Activated CD4-positive, alpha-beta memory T cell treated with anti-CD3 and anti-CD28 coated beads for 36 hours (primary cell): ENCODE data around the gene PAIP1. TPM values are rescaled to one million over a fixed set of nuclear protein-coding genes. Genes with fewer than 3 reads are reported as not detected.
A peak's percentile ranks its signal among the peaks of the same experiment; 100 is the strongest.
"Not testable (repeated sequence)": the region's sequence is repeated elsewhere in the genome, so short reads cannot be mapped to it uniquely, and the experiment has no call there.

Experiments used
- CTCF ChIA-PET: fragments of 350-600 bp; sonication (Branson Sonifier 250); formaldehyde crosslinking; loops from one replicate; lab custom pipeline; 2021; ENCODE audit warnings: antibody characterized with exemption, inconsistent platforms; lab: Charles Lee
- POLR2A ChIA-PET: fragments of 350-600 bp; sonication (Branson Sonifier 250); formaldehyde crosslinking; loops from one replicate; lab custom pipeline; 2021; ENCODE audit warnings: antibody characterized with exemption; lab: Charles Lee
- DNase-seq: peaks from one replicate; pipeline ENCODE4 v3.0.0-alpha.2; 2020
- H3K27ac Mint-ChIP-seq: one replicate; pipeline ENCODE4 v1.8.0; 2021; ENCODE audit warnings: mixed read lengths
- H3K27me3 Mint-ChIP-seq: one replicate; pipeline ENCODE4 v1.8.0; 2021; ENCODE audit warnings: mixed read lengths
- H3K36me3 Mint-ChIP-seq: one replicate; pipeline ENCODE4 v1.8.0; 2021; ENCODE audit warnings: mixed read lengths
- H3K4me1 Mint-ChIP-seq: one replicate; pipeline ENCODE4 v1.8.0; 2021; ENCODE audit warnings: low read depth, mixed read lengths
- H3K4me3 Mint-ChIP-seq: one replicate; pipeline ENCODE4 v1.8.0; 2021; ENCODE audit warnings: mild to moderate bottlenecking, mixed read lengths
- H3K9me3 Mint-ChIP-seq: one replicate; pipeline ENCODE4 v1.8.0; 2021; ENCODE audit warnings: mixed read lengths
- intact Hi-C: fragments of 100-400 bp; cut with micrococcal nuclease; formaldehyde crosslinking; loops from one replicate; pipeline ENCODE4 v1.15.1; 2023
- total RNA-seq, 2 experiments: library from RNA; stranded (reverse); gene quantifications; one replicate each; pipeline ENCODE4 v1.2.3, GENCODE V29; 2021

Gene PAIP1, protein sequence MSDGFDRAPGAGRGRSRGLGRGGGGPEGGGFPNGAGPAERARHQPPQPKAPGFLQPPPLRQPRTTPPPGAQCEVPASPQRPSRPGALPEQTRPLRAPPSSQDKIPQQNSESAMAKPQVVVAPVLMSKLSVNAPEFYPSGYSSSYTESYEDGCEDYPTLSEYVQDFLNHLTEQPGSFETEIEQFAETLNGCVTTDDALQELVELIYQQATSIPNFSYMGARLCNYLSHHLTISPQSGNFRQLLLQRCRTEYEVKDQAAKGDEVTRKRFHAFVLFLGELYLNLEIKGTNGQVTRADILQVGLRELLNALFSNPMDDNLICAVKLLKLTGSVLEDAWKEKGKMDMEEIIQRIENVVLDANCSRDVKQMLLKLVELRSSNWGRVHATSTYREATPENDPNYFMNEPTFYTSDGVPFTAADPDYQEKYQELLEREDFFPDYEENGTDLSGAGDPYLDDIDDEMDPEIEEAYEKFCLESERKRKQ
- total RNA-seq: 10 to 100 TPM; 49.2 to 50.5 TPM

DNA sequence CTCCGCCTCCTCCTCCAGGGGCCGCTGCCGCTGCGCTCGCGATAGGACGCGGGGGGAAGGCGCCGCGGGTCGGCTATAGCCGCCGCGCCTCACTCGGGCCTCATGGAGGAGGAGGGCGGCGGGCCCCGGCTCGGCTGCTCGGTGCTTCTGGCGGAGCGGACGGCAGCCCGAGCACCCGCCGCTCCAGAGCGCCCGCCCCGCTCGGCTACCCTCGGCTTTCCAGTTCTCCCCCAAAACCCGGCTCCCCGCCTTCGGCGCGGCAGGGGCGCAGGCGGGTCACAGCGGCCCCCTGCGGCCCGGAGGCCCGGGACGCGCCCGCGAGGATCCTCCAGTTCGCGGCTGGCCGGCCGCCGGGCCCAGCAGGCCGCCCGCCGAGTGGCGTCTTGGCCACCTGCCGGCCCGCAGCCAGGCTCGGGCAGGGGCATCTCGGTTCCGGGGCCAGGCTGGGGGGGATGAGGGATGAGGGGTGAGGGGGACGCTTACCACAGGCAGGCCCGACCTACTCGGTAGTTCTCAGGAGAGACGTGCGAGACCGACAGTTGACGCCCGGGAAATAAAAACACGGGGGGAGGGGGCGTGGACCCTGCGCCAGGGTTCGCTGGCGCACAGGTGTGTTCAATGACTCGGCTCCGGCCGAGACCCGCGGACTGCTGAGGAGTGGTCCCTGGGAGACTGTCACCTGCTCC is at the start of gene PAIP1:
TSS of gene PAIP1 (minus strand) at position 221 of the 686 bp plus-strand sequence. CDS start 231 bp downstream, outside the sequence.
- Mint-ChIP-seq H3K9me3 (no peaks in the 10 kb centered on the region), H3K4me3 (peak within 1 kb of the TSS; percentile 90), H3K36me3 (peaks cover 7% of the 10 kb centered on the region), H3K4me1 (peaks cover 15% of the 10 kb centered on the region), H3K27ac (peak within 1 kb of the TSS; percentile 91), H3K27me3 (no peaks in the 10 kb centered on the region)
- intact Hi-C loops: loop anchor here (1.0 to 5.0 kb wide), 10 partner anchors 24 to 1250 kb away; partner anchors contain the start of genes C5orf34, MRPS30, NNT and ZNF131
- POLR2A ChIA-PET: interaction anchor here (1.0 to 2.3 kb wide), 4 partner anchors 45 to 73 kb away, joined by 3 to 19 read pairs (median 6); partner anchors contain the start of genes NNT and TMEM267
- DNase-seq: peak; percentile 89
- CTCF ChIA-PET: interaction anchor here (0.9 to 1.0 kb wide), 2 partner anchors 43 to 46 kb away, joined by 4 to 8 read pairs; partner anchors contain the start of gene NNT

DNA sequence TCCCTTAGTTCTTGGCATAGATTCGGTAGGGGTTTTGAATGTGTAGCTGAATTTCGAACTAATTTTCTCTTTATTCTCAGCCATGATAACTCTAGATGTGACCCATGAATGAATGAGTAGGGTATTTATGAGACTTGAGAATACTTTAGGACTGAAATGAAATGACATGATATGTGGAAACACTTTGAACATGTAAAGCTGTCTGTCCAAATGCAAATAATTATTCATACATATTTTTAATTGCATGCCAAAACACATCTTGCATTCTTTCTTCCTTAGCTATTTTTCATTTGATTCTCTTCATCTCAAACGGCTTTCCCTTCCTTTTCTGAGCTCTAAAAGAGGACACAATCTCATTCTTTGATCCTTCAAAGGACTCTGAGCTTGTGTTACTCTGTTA is 49.5 kb upstream of the PAIP1 start:
- Mint-ChIP-seq H3K27me3 (no peaks in the 10 kb centered on the region), H3K36me3 (peaks cover 34% of the 10 kb centered on the region), H3K27ac (no peak overlapping the region), H3K9me3 (no peaks in the 10 kb centered on the region), H3K4me1 (peaks cover 35% of the 10 kb centered on the region), H3K4me3 (no peak overlapping the region)
- ChIA-PET CTCF (interaction anchor here (1.3 kb wide), 1 partner anchor 25 kb away, joined by 6 read pairs; no protein-coding TSS in a partner anchor), POLR2A (no interaction called here)
- intact Hi-C loops: loop anchor here (10.0 kb wide), 1 partner anchor 212 kb away; no protein-coding TSS in a partner anchor
- DNase-seq: no peak

DNA sequence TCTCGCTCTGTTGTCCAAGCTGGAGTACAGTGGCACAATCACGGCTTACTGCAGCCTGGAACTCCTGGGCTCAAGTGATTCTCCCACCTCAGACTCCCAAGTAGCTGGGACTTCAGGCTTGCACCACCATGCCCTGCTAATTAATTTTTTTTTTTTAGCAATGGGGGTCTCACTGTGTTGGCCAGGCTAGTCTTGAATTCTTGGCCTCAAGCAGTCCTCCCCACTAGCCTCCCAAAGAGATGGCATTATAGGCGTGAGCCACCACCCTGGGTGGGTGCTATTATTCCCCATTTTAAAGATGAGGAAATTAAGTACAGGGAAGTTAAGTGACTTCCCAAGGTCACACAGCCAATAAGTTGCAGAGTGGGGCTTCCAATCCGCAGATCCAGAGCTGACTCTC is 47.8 kb upstream of the PAIP1 start:
- Mint-ChIP-seq H3K27ac (no peak overlapping the region), H3K36me3 (peaks cover 26% of the 10 kb centered on the region), H3K27me3 (no peaks in the 10 kb centered on the region), H3K4me3 (peak overlapping the region; percentile 97), H3K4me1 (peaks cover 36% of the 10 kb centered on the region), H3K9me3 (no peaks in the 10 kb centered on the region)
- no peak for DNase-seq
- POLR2A ChIA-PET: interaction anchor here (0.6 kb wide), 1 partner anchor 49 kb away, joined by 3 read pairs; no protein-coding TSS in a partner anchor
- CTCF ChIA-PET: interaction anchor here (1.0 kb wide), 1 partner anchor 26 kb away, joined by 3 read pairs; no protein-coding TSS in a partner anchor
- intact Hi-C loops: loop anchor here (1.0 to 10.0 kb wide), 6 partner anchors 120 to 1204 kb away; partner anchors contain the start of genes MRPS30 and ZNF131

DNA sequence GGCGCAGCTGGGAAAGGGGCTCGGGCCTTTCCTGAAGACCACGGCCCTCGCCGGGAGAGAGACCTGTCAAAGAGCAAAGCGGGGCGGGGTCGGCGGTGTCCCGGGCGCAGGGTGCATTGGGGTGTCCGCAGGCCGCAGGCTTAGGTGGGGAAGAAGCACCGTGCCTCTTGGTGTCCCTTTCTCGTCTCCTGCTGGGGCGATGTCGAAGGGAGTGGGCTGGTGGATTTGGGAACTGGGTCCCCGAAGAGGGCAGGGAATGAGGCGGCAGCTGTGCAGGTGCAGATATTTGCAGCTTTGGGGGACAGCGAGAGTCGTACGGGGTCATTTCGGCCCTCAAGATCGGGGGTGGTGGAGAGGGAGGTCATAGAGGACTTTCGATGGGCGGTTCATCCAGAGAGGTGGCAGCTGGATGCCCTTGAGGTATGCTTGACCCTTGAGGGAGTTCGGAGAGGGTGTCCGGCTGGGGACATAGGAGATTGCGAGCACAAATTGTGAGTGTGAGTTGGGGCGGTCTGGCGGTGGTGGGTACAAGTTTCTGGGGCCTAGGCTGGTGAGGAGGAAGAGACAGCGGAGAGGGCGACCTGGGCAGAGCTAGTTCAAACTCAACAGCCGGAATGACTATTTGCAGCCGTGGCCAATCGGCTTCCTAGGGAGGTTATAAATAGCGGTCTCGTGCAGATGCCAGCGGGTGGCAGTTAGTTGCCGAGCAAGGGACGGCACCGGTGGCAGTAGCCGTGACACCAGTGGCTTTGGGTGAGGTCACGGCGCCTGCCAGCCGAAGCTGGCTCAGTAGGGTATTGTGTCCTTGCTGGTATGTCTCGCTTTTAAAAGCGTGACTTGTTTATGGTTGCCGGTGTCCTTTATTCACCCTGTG is 46.7 kb upstream of the PAIP1 start:
- intact Hi-C loops: loop anchor here (1.0 to 10.0 kb wide), 8 partner anchors 47 to 1205 kb away; partner anchors contain the start of genes C5orf34, MRPS30 and ZNF131
- DNase-seq: peak; percentile 91
- H3K4me1 Mint-ChIP-seq: peaks cover 35% of the 10 kb centered on the region
- H3K9me3 Mint-ChIP-seq: no peaks in the 10 kb centered on the region
- ChIA-PET POLR2A (interaction anchor here (0.7 to 2.6 kb wide), 12 partner anchors 13 to 586 kb away, joined by 3 to 33 read pairs (median 4); partner anchors contain the start of genes C5orf34, HMGCS1, TMEM267 and ZNF131), CTCF (interaction anchor here (0.7 to 2.4 kb wide), 10 partner anchors 12 to 609 kb away, joined by 3 to 16 read pairs (median 5); partner anchors contain the start of gene TMEM267)
- H3K4me3 Mint-ChIP-seq: peak overlapping the region; percentile 97
- no peaks in the 10 kb centered on the region for H3K27me3 Mint-ChIP-seq
- H3K36me3 Mint-ChIP-seq: peaks cover 22% of the 10 kb centered on the region
- H3K27ac Mint-ChIP-seq: peak overlapping the region; percentile 93

DNA sequence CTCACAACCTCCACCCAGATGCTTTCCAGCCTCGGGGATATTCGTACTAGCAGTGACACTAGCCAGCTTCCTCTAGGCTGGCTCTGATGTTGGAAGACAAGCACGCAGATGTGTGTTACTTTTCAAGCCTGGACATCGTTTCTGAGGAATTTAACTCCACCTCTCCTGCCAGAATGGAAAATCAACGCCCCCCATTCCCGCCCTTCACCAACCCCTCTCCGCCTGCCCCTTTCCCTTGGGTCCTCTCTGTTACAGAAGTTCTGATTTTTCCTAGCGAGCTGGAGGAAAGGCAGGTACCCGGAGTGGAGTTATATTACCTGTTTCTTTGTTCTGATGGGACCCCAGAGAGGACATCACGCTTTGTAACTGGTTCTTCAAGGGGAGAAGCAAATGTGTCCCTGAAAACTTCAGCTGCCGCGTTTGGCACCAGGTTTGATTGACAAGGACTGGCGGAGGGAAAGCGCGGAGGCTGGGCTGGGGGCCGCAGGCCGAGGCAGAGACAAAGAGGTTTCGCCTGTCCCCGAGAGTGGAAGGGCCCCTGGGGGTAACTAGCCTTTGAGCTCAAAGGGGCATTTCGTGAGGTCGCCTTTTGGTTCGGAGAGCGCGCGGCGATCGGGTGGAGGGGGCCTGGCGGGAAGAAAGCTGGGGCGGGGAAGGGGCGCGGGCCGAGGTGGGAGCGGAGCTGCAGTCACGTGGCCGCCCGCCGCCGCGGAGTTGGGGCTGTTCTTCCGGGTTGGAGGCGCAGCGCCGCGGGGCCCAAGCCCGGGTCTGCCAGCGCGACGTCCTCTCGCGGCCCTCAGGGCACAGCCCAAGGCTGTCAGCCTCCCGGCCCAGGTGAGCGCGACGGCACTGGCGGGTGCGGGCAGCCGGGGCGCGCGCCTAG is 45.8 kb upstream of the PAIP1 start, which contains the start of gene NNT:
TSS of gene NNT (plus strand) at position 720 of the 883 bp plus-strand sequence. CDS start 6,016 bp downstream, outside the sequence.
- Mint-ChIP-seq H3K4me1 (peaks cover 35% of the 10 kb centered on the region), H3K9me3 (no peaks in the 10 kb centered on the region), H3K36me3 (peaks cover 23% of the 10 kb centered on the region), H3K4me3 (peak within 1 kb of the TSS; percentile 97), H3K27ac (peak within 1 kb of the TSS; percentile 93), H3K27me3 (no peaks in the 10 kb centered on the region)
- intact Hi-C loops: loop anchor here (1.0 to 10.0 kb wide), 7 partner anchors 46 to 535 kb away; partner anchors contain the start of genes C5orf34, HMGCS1 and ZNF131
- DNase-seq: peak; percentile 84
- CTCF ChIA-PET: interaction anchor here (0.7 to 2.4 kb wide), 8 partner anchors 11 to 608 kb away, joined by 3 to 16 read pairs (median 5); partner anchors contain the start of genes TMEM267 and ZNF131
- POLR2A ChIA-PET: interaction anchor here (0.7 to 2.6 kb wide), 13 partner anchors 12 to 586 kb away, joined by 3 to 33 read pairs (median 4); partner anchors contain the start of genes C5orf34, HMGCS1, TMEM267 and ZNF131

DNA sequence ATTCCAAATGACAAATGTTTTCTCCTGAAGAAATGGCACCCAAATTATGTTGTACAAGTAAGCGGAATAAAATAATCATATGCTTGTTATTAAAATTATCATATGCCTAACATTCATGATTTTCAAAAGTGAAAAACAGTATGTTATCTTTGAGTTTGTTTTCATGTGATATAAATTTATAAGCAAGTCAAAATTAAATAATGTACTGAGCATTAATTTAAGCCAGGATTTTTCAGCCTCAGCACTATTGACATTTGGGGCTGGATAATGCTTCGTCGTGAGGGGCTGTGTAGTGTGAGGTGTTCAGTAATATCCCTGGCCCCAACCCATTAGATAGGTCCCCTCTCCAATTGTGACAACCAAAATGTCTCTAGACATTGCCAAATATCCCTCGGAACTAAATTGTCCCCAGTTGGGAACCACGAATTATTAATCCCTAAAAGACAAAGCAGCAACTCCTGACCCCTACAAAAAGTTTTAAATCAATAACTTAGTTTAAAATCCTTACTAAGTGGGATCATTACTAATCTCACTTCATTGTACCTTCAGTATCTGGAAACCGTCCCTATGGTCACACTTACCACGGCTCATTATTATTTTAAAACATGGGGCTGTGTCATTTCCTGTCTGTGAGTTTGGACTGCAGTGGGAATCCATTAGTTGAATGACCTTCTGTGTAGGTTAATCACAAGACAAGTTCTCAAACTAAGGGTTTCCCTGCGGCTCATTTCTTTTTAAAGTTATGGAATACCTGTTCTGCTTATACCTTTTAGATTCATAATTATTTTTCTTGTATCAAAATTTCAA is 44.8 kb upstream of the PAIP1 start:
- POLR2A ChIA-PET: interaction anchor here (0.8 to 2.6 kb wide), 8 partner anchors 38 to 534 kb away, joined by 3 to 33 read pairs (median 6); partner anchors contain the start of genes C5orf34, TMEM267 and ZNF131
- no peaks in the 10 kb centered on the region for H3K9me3 Mint-ChIP-seq
- H3K36me3 Mint-ChIP-seq: peaks cover 21% of the 10 kb centered on the region
- H3K27ac Mint-ChIP-seq: peak overlapping the region; percentile 93
- intact Hi-C loops: loop anchor here (1.0 to 10.0 kb wide), 5 partner anchors 207 to 534 kb away; partner anchors contain the start of genes HMGCS1 and ZNF131
- H3K4me1 Mint-ChIP-seq: peaks cover 32% of the 10 kb centered on the region
- CTCF ChIA-PET: interaction anchor here (1.0 to 2.4 kb wide), 4 partner anchors 30 to 480 kb away, joined by 3 to 16 read pairs (median 8); partner anchors contain the start of genes TMEM267 and ZNF131
- H3K27me3 Mint-ChIP-seq: no peaks in the 10 kb centered on the region
- H3K4me3 Mint-ChIP-seq: peak overlapping the region; percentile 97
- no peak for DNase-seq

DNA sequence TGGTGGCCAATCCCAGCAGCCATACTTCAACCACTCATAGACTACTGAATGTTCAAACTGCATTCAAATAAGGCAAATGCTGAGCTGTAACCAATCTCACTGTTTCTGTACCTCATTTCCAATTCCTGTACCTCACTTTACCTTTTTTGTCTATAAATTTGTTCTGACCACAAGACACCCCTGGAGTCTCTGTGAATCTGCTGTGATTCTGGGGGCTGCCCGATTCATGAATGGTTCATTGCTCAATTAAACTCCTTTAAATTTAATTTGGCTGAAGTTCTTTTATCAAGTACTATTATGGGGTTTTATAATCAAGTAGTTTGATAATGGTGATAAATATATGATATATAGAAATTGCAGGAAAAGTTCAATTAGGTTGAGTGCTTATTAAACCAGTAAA is 42.0 kb upstream of the PAIP1 start:
- H3K27ac Mint-ChIP-seq, H3K27me3 Mint-ChIP-seq, H3K9me3 Mint-ChIP-seq, CTCF ChIA-PET, POLR2A ChIA-PET, DNase-seq, intact Hi-C loops, H3K4me3 Mint-ChIP-seq: not testable (repeated sequence)
- H3K4me1 Mint-ChIP-seq: peaks cover 16% of the 10 kb centered on the region
- H3K36me3 Mint-ChIP-seq: peaks cover 12% of the 10 kb centered on the region

DNA sequence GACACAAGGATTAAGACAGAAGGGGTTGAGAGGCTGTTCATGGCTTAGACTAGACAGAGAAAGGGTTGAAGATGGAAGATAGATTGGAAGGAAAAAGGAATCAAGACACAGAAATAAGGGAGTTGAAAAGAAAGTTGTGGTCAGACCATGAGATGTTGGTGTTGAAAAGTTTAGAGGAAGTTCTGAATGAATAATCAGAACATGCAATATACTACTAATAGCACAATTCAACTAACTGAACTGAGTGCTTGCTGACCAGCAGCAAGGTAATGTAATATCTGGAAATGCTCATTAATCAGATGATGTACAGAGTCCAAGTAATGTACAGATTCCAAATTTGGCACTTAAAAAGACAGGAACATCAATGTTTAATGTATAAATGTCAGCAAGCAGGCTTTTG is 35.5 kb upstream of the PAIP1 start:
- no peak for DNase-seq
- Mint-ChIP-seq H3K27me3 (no peaks in the 10 kb centered on the region), H3K36me3 (peaks cover 6% of the 10 kb centered on the region), H3K27ac (no peak overlapping the region), H3K4me1 (no peaks in the 10 kb centered on the region), H3K4me3 (no peak overlapping the region), H3K9me3 (no peaks in the 10 kb centered on the region)
- POLR2A ChIA-PET: no interaction called here
- CTCF ChIA-PET: no interaction called here
- intact Hi-C loops: no loop called here

DNA sequence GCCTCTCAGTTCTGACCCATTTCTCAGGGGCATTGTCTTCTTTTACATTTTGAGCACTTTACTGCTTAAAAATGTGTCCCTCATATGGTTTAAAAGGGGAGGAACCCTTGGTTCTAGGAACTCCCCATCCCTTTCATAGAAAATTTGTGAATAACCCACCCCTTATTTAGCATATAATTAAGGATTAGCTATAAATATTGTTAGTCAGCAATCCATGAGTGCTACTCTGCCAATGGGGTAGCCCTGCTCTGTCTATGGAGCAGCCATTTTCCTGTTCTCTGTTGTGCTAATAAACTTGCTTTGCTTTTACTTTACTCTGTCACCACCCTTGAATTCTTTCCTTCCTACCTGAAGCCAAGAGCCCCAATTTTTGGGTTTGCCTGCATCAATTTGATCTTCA is 33.8 kb upstream of the PAIP1 start:
- Mint-ChIP-seq H3K36me3 (peaks cover 9% of the 10 kb centered on the region), H3K9me3 (no peaks in the 10 kb centered on the region), H3K4me3 (no peak overlapping the region), H3K27ac (no peak overlapping the region), H3K4me1 (no peaks in the 10 kb centered on the region), H3K27me3 (no peaks in the 10 kb centered on the region)
- DNase-seq: no peak
- POLR2A ChIA-PET: interaction anchor here (1.2 kb wide), 1 partner anchor 13 kb away, joined by 4 read pairs; the partner anchor contains the start of gene NNT
- intact Hi-C loops: no loop called here
- CTCF ChIA-PET: interaction anchor here (1.0 kb wide), 1 partner anchor 12 kb away, joined by 6 read pairs; the partner anchor contains the start of gene NNT
